NCI-H345 treated with DMSO at 0.1 percent for 48 hours (cell line): ENCODE data around the gene TP53I3.
"Not testable (repeated sequence)": the region's sequence is repeated elsewhere in the genome, so short reads cannot be mapped to it uniquely, and the experiment has no call there.

Experiments used
- DNase-seq: peaks from one replicate; lab custom pipeline; 2025; ENCODE audit not compliant: unreplicated experiment; lab: John Stamatoyannopoulos, UW

TP53I3 gene, protein sequence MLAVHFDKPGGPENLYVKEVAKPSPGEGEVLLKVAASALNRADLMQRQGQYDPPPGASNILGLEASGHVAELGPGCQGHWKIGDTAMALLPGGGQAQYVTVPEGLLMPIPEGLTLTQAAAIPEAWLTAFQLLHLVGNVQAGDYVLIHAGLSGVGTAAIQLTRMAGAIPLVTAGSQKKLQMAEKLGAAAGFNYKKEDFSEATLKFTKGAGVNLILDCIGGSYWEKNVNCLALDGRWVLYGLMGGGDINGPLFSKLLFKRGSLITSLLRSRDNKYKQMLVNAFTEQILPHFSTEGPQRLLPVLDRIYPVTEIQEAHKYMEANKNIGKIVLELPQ

DNA sequence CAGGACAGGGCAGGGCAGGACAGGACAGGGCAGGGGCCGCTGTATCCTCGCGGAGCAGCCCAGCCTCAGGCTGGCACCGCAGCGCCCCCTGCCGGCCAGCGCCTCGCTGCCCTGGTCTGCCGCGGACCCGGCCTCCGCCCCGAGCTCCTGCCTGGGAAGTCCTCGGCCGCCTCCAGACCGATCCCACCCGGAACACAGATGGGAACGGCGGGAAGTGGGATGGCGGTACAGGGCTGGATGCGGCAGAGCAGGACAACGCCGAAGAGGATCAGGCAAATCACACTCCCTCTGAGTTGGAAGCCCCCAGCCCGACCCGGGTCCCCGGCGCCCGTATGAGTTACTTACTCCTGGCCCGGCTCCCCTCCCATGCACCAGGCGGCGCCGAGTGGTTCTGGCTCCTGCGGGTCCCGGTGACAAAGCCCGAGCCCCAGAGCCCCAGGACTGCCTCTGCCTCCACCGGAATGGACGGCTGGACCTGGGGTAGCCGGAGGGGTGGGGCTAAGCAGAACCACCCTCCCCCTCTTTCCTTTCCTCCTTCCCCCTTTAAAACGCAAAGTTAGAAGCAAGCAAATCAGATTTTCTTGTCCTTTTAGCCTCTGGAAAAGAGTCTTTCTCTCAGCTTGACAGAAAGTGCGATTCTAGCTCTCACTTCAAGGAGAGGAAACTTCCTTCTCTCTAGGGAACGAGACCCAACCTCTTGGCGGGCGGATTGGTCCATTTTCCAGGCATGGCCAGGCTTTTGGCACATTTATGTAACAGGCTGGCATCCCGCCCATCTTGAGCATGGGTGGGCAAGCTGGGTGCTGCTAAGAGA lies at the start of gene TP53I3:
Gene TP53I3, minus strand, starts transcription at position 449 of the 814 bp plus-strand sequence. CDS start 508 bp downstream, outside the sequence.
- DNase-seq = peak; percentile 81

DNA sequence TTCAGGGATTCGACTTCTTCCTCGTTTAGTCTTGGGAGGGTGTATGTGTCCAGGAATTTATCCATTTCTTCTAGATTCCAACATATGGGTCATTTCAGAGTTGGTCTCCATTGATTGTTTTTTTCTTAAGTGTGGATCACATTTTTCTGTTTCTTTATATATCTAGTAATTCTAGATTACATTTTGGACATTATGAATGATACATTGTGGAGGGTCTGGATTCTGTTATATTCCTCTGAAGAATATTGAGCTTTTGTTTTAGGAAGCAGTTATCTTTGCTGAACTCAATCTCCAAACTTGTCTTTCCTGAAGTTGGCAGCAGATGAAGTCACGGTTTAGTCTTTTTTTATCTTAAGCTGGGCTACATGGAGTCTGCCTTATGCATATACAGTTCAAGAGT lies 47.9 kb upstream of the TP53I3 start:
- no peak for DNase-seq

DNA sequence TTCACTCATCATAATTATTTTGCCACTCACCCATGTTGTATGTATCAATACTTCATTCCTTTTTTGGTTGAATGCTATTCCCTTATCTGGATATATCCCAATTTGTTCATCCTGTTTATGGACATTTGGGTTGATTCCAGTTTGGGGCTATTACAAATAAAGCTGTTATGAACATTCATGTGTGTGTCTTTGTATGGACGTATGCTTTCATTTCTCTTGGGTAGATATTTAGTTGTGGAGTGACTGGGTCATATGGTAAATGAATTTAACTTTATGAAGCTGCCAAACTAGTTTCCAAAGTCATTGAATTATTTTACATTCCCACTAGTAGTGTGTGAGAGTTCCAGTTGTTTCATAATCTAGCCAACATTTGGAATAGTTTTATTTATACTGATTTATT lies 41.3 kb upstream of the TP53I3 start:
- no peak for DNase-seq

DNA sequence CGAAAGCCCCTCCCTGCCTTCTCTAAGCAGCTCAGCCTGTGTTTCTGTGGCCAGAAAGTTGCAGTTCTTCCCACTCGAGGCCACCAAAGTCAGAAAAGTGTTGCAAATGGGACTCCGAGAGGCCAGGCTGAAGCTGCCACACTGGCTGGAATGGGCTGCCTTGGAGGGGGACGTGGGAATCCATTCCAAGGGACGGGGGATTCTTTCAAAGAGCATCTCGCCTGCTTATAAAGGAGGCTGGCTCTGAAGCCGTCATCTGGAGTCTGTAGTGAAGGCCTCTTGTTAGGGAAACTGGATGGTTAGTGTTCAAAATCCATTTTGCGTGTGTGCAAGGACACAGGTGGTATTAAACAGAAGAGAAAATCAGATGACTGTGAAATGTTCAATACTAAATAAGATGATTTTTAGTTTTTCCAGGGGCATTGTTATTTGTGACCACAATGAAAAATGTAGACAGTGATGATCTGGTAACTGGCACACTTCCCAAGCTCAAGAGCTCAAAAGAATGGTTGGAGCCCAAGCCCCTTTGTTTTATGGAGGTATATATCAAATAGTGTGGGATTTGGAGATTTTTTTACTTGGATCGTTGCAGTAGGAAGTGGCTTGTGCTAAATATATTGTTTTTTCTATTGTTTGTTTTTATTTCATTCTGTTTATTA lies 39.4 kb upstream of the TP53I3 start:
- DNase-seq = peak; percentile 83

DNA sequence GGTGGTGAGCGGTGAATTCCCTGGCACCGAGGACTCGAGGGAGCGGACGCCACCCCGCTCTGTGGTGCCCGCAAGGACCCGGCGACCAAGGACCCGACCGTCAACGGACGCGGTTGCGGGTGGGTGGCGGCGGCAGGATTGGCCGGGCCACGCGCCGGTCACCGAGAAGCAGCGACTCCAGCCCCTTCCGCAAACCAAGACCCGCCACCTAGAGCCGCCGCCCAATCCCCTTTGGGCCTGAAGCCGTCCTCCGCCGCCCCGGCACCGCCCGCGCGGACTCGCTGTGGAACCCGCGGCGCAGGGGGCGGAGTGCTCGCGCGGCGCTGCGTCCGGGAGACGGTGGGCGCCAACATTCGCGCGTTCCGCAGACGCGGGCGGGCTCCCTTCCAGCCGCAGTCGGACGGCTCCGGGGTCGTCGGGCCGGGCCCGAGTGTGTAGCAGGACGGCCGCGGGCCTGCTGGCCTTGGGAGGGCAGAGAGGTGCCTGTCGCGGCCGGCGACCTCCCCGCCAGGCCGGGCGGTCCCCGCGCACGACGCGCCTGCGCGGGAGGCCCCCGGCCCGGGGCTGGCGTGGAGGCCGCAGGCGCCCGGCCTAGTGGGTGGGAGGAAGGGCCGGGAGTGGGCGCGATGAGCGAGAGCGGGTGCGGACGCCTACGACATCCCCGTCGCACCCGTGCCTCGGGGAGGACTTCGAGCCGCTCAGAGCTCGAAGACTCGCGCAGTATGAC lies 38.7 kb upstream of the TP53I3 start, which contains the start of the genes FAM228B and PFN4:
Gene FAM228B, plus strand, starts transcription at position 275 of the 727 bp plus-strand sequence. CDS start 893 bp downstream, outside the sequence.
Gene PFN4, minus strand, starts transcription at position 140 of the 727 bp plus-strand sequence. CDS start 799 bp downstream, outside the sequence.
- DNase-seq = peak; percentile 73

DNA sequence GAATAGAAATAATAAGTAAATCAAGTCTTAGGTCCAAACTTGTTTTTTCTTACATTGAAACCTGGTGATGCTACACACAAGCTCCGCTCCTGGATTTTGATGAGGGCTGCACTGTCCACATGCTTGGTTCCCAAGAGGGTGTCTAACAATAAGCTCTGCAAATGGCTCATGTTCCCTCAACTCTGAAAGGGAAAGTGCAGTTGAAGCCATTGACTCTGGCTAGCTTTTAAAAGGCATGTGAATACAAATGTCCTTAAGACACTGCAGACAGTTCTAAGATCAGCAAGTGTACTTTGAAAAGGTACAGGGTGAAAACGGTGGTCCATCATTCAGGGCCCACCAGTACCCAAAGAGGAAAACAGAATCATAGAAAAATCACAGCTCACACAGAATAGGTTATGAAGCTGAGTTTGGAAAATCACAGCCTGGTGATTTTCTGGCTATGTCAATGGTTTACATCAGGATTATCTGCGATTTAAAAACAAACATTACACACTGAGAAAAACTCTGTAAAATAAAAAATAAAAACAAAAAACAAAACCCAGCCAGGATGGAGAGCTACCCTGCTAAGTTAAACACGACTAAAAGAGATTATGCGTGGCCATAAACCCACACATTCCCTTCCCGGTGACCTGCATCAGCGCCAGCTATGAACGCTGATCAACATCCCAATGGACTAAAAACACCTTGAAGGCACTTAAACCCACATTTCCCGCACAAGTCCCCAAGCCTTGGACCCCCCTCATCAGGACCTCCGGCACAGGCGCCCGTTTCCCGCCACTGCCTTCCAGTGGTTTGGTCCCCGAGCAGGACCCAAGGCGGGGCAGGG lies 37.9 kb upstream of the TP53I3 start:
- DNase-seq = peak; percentile 65

DNA sequence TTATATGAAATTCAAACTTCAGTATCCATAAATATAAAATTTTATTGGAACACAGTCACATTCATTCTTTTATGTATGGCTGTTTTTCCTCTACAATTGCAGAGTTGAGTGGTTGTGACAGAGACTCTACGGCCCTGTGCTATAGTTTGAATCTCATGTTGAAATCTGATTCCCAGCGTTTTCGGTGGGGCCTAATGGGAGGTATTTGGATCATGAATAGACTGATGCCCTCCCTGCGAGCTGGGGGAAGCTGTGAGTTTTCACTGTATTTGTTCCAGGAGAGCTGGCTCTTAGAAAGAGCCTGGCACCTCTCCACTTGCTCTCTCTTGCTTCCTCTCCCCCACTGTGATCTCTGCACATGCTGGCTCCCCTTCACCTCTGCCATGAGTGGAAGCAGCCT lies 36.8 kb upstream of the TP53I3 start:
- DNase-seq = peak; percentile 12

DNA sequence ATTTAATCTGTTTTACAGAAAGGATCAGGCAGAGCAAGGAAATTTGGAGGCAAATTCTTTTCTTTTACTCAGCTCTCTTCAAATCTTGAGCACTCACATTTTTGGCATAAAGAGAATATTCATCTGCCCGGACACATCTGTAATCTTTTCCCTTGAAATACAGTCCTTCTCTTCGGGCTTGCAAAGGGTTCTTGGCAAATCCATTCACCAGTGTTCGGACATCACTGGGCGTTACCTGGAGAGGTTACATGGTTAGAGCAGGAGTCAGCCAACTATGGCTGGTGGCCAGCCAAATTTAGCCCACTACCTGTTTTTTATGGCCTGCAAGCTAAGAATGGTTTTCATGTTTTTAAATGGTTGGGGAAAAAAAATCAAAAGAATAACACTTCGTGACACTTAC lies 36.4 kb upstream of the TP53I3 start:
- DNase-seq = no peak

DNA sequence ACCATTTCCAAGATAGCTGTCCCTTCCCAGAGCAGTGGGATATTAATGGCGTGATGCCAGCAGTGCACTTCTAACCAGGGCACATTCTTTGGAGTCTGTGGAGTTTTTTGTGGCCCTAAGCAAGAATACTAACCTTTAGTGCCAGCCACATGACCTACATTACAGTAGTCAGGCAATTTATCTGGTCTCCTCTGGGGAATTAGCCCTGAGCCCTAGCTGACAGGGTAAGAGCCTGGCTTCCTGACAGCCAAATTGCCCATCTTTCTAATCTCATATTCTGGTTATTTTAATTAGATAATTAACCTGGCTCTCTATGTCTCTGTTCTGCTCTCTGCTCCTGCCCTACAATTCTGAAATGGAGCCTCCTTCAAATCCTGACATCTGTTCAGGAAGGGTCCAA lies 33.3 kb upstream of the TP53I3 start:
- no peak for DNase-seq

DNA sequence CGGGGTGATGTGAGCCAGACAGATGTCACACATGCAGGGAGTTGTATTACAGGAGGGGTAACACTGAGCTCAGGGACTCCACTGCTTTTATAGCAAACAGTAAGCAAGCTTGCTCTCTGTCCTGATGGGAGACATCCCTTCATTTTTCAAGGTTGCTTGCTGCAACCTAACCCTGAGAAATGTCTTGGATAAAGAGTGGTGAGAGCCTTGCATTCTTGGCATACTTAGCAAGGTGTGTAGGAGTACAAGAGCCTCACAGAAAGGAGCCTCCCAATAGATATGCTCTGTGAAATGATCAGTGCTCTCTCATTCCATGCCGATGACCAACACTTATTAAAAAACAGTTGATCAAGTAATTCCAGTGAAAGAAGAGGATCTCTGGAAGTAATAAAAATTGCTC lies 30.4 kb upstream of the TP53I3 start:
- DNase-seq = no peak

DNA sequence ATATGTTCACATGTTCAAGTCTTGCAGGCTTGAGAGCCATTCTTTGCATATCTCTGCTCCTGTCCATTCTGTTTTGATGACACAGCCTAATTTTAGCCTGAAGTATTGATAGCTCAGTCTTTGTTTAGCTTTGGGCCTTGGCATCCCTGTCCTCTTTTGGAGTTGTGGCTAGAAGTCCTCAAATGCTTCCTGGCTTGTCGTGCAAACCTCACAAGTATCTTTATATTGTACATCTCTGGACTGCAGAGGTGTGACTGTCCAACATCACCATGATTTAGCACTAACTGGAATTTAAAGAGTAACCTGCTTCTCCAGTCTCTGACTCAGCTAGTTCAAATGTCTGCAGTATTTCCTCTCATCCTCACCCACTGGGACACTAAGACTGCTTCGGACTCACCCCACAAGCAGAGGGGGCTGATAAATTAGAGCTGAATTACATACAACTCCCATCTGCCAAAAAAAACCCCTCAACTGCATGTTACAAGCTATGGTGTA lies 26.8 kb upstream of the TP53I3 start:
- no peak for DNase-seq

DNA sequence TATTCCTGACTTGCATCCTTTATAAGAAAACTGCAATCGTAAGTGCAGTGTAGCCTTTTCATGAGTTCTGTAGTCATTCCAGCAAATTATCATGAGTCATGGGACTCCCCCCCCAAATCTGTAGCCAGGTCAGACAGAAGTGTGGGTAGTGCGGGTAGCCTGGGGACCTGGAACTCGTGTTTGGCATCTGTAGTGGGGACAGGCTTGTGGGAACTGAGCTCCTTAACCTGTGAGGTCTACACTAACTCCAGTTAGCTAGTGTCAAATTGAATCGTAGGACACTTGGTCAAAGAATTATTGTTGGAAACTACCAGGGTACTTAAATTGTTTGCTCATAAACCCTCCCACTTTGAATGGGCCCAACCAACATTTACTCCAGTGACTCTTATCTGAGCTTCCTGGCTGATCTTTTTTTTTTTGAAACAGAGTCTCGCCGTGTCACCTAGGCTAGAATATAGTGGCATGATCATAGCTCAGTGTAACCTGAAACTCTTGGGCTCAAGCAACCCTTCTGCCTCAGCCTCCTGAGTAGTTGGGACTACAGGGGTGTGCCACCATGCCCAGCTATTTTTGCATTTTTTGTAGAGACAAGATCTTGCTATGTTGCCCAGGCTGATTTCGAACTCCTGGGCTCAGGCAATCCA lies 26.1 kb upstream of the TP53I3 start:
- no peak for DNase-seq

DNA sequence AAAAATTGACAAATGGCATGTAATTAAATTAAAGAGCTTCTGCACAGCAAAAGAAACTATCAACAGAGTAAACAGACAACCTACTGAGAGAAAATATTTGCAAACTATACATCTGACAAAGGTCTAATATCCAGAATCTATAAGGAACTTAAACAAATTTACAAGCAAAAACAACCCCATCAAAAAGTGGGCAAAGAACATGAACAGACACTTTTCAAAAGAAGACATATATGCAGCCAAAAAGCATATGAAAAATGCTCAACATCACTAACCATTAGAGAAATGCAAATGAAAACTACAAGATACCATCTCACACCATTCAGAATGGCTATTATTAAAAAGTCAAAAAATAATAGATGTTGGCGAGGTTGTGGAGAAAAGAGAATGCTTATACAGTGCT lies 24.8 kb upstream of the TP53I3 start:
- not testable (repeated sequence) for DNase-seq

DNA sequence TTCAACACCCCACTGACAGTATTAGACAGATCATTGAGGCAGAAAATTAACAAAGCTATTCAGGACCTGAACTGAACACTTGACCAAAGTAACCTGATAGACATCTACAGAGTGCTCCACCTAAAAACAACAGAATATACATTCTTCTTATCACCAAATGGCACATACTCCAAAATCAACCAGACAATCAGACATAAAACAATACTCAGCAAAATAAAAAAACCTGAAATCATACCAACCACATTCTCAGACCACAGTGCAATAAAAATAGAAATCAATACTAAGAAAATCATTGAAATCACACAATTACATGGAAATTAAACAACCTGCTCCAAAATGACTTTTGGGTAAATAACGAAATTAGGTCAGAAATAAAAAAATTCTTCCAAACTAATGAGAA lies 22.7 kb upstream of the TP53I3 start:
- DNase-seq = no peak

DNA sequence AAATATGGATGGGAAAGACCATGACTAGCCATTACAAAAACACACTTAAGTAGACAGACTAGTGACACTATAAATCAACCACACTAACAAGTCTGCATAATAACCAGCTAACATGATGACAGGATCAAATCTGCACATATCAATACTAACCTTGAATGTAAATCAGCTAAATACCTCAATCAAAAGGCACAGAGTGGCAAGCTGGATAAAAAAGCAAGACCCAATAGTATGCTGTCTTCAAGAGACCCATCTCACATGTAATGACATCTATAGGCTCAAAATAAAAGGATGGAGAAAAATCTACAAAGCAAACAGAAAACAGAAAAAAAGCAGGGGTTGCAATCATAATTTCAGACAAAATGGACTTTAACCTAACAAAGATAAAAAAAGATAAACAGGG lies 22.2 kb upstream of the TP53I3 start:
- no peak for DNase-seq

DNA sequence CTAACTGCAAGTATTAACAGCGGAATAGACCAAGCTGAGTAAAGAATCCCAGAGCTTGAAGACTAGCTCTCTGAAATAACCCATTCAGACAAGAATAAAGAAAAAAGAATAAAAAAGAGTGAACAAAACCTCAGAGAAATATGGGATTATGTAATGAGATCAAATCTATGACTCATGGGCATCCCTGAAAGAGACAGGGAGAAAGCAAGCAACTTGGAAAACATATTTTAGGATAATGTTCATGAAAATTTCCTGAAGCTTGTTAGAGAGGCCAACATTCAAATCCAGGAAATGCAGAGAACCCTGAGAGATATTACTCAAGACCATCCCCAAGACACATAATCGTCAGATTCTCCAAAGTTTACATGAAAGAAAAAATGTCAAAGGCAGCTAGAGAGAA lies 21.2 kb upstream of the TP53I3 start:
- no peak for DNase-seq

DNA sequence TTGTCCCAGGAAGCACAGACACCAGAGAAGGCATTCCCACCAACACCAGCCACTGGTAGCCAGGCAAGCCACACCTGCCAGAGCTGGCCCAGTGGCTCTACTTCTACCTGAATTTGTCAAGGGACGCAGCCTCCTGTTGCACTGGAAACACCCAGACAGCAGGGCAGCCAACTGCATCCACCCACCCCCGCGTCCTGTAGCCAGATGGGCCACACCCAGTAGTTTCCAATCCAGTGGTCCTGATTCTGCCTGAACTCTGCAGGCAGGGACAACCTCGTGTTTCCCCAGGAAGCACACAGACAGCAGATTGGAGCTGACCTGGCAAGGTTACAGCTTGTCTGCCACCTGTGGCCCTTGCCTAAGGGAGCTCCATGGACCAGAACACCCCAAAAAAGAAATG lies 20.3 kb upstream of the TP53I3 start:
- no peak for DNase-seq

DNA sequence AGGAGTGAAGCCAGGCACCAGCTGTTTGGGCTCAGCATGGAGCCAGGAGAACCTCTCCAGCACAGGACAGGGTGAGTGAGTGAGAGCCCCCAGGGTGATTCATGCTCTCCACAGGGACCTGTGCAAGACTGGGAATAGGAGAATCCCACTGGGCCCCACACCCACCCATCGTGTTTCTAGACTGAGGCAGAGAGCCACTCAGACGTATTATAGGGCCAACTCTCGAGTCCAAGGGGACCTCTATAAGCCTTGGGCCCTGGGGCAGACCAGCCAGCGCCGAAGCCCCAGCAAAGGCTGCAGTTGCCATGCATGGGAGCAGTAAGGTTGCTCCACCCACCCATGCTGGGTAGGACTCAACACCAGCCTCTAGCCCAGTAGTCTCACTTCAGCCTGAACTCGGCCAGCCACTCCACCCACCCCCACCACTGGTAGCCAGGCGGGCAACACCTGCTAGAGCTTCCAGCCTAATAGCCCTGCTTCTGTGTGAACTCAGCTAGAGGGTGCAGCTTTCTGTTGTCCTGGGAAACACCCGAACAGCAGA lies 19.5 kb upstream of the TP53I3 start:
- DNase-seq = no peak

DNA sequence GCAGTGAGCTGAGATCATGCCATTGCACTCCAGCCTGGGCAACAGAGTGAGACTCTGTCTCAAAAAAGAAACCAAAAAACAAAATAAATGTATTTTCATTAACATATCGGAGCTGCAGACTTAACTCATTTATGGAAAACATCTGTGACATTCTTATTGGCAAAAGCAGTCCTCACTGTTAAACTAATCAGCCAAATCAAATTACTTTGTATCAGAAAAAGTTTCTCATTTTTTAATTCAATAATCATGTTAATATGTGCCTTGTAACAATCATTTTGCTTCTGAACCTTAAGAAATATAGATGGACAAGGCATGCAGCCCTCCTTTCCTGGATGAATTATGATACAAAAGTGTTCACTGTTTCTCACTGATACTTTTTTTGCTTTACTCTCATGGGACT lies 18.0 kb upstream of the TP53I3 start:
- no peak for DNase-seq
